ENCODE data around the gene TSNAXIP1.

DNA sequence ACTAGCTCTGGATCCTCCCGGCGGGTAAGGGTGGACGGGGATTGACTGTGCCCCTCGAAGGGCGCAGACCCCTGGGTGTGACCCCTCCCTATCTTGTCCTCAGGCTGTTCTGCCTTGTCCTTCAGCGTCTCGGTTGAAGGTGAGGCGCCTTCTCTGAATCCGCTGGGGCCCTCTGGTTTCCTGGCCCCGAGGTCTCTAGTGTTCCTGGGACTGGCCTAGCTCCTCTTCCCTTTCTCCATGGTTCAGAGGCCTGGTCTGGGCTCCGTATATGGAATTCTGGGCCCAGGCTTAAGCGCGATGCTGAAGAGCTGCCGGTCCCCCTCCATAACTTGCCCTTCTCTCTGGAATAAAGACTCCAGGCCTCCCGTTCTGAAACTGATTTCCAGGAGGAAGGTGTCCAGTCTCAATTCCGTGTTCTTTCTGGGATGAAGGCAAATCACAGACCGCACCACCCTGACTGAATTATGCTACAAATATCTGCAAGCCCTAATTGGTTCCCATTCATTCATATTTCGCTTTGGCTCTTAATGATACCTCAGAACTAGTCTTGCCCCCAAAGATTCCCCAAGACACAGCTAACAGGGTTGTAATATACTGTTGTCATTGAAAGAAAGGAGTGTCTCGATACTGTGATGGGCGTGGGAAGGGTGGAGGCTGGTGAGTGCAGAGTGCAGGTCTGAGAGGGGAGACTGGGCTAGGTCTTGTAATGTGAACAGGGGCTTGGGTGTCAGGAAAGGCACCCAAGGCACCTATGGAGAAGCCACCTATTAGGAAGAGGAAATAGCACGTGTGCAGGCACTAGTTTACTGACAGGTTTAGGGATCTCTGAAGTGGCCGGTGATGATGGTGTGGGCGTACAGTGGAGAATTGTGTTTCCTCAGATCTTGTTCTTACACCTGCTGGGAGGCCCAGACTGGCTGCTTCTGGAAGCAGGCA lies 67.0 kb downstream of the TSNAXIP1 start:
- TF ChIP-seq, protein P1, sequence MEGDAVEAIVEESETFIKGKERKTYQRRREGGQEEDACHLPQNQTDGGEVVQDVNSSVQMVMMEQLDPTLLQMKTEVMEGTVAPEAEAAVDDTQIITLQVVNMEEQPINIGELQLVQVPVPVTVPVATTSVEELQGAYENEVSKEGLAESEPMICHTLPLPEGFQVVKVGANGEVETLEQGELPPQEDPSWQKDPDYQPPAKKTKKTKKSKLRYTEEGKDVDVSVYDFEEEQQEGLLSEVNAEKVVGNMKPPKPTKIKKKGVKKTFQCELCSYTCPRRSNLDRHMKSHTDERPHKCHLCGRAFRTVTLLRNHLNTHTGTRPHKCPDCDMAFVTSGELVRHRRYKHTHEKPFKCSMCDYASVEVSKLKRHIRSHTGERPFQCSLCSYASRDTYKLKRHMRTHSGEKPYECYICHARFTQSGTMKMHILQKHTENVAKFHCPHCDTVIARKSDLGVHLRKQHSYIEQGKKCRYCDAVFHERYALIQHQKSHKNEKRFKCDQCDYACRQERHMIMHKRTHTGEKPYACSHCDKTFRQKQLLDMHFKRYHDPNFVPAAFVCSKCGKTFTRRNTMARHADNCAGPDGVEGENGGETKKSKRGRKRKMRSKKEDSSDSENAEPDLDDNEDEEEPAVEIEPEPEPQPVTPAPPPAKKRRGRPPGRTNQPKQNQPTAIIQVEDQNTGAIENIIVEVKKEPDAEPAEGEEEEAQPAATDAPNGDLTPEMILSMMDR (IDR thresholded peaks at IDR 0.05), result no peak
- TF ChIP-seq POLR2A (IDR thresholded peaks at IDR 0.05), result no peak

Measured in esophagus squamous epithelium (tissue), 4 donors.